Liver (tissue), 9 donors: ENCODE results near the gene GABBR2. TPM values are rescaled to one million over a fixed set of nuclear protein-coding genes. Genes with fewer than 3 reads are reported as not detected.
A peak's percentile ranks its signal among the peaks of the same experiment; 100 is the strongest.

ENCODE experiments used
- DNase-seq: peaks from one replicate; pipeline ENCODE4 v3.0.0-alpha.2; 2017; ENCODE audit warnings: low spot score
- H3K27ac ChIP-seq, 2 donors: one replicate each; pipeline ENCODE4 v1.7.0; 2013; ENCODE audit warnings: inconsistent platforms in 2 of 2, low read length in 2 of 2, control low read depth in 1 of 2, low read depth in 1 of 2, mild to moderate bottlenecking in 1 of 2
- H3K27me3 ChIP-seq, 4 donors: one replicate each; pipeline versions ENCODE4 v1.6.1 to v1.7.0; 2013; ENCODE audit warnings: low read length in 3 of 4, inconsistent platforms in 1 of 4, mild to moderate bottlenecking in 1 of 4, moderate library complexity in 1 of 4; ENCODE audit not compliant: control insufficient read depth in 4 of 4, insufficient read depth in 4 of 4
- H3K36me3 ChIP-seq, 4 donors: one replicate each; pipeline versions ENCODE4 v1.6.1 to v1.7.0; 2013; ENCODE audit warnings: low read length in 3 of 4, mild to moderate bottlenecking in 3 of 4, low read depth in 1 of 4, moderate library complexity in 1 of 4; ENCODE audit not compliant: control insufficient read depth in 4 of 4, insufficient read depth in 3 of 4
- H3K4me1 ChIP-seq, 4 donors: one replicate each; pipeline versions ENCODE4 v1.6.1 to v1.7.0; 2013; ENCODE audit warnings: low read length in 3 of 4, mild to moderate bottlenecking in 3 of 4, moderate library complexity in 1 of 4; ENCODE audit not compliant: control insufficient read depth in 4 of 4, insufficient read depth in 4 of 4
- H3K4me3 ChIP-seq, 3 donors: one replicate each; pipeline versions ENCODE4 v1.6.1 to v1.7.0; 2013; ENCODE audit warnings: low read length in 3 of 3, control low read depth in 1 of 3, low read depth in 1 of 3, mild to moderate bottlenecking in 1 of 3
- H3K9ac ChIP-seq, 2 donors: one replicate each; pipeline ENCODE4 v1.7.0; 2013; ENCODE audit warnings: low read length in 2 of 2, mild to moderate bottlenecking in 2 of 2, moderate library complexity in 2 of 2, control low read depth in 1 of 2, low read depth in 1 of 2
- H3K9me3 ChIP-seq, 4 donors: one replicate each; pipeline versions ENCODE4 v1.6.1 to v1.7.0; 2013; ENCODE audit warnings: low read length in 3 of 4; ENCODE audit not compliant: control insufficient read depth in 4 of 4
- ATF3 ChIP-seq: IDR thresholded peaks from 2 replicates; pipeline ENCODE4 v1.6.1; 2016; ENCODE audit warnings: antibody characterized with exemption
- CTCF ChIP-seq: fragments of 150-350 bp; IDR thresholded peaks from 2 replicates; pipeline ENCODE4 v1.5.1; 2017; ENCODE audit warnings: improper control_type of control experiment, low read depth, low read length; ENCODE audit not compliant: missing input control
- FOXA1 ChIP-seq: IDR thresholded peaks from 2 replicates; pipeline ENCODE4 v1.6.1; 2016; ENCODE audit warnings: antibody characterized with exemption
- FOXA2 ChIP-seq: IDR thresholded peaks from 2 replicates; pipeline ENCODE4 v1.6.1; 2016; ENCODE audit warnings: antibody characterized with exemption
- GABPA ChIP-seq, 2 donors: IDR thresholded peaks in 1 of 2; conservative IDR thresholded peaks in 1 of 2; 2 replicates each; pipeline ENCODE4 v1.6.1; 2016; ENCODE audit warnings: antibody characterized with exemption in 2 of 2, mild to moderate bottlenecking in 1 of 2, moderate library complexity in 1 of 2
- HNF4A ChIP-seq, 2 donors: conservative IDR thresholded peaks; 2 replicates each; pipeline ENCODE4 v1.6.1; 2016; ENCODE audit warnings: antibody characterized with exemption in 2 of 2, mild to moderate bottlenecking in 2 of 2
- HNF4G ChIP-seq: IDR thresholded peaks from 2 replicates; pipeline ENCODE4 v1.6.1; 2016; ENCODE audit warnings: antibody characterized with exemption
- JUND ChIP-seq, 2 donors: IDR thresholded peaks; 2 replicates each; pipeline ENCODE4 v1.6.1; 2016; ENCODE audit warnings: antibody characterized with exemption in 2 of 2
- NR2F2 ChIP-seq: IDR thresholded peaks from 2 replicates; pipeline ENCODE4 v1.6.1; 2016; ENCODE audit warnings: antibody characterized with exemption
- RAD21 ChIP-seq, 2 donors: IDR thresholded peaks; 2 replicates each; pipeline ENCODE4 v1.6.1; 2016; ENCODE audit warnings: antibody characterized with exemption in 2 of 2, mild to moderate bottlenecking in 2 of 2
- RXRA ChIP-seq, 2 donors: IDR thresholded peaks; 2 replicates each; pipeline ENCODE4 v1.6.1; 2017 to 2018; ENCODE audit warnings: antibody characterized with exemption in 2 of 2, mild to moderate bottlenecking in 1 of 2
- SP1 ChIP-seq: IDR thresholded peaks from 2 replicates; pipeline ENCODE4 v1.6.1; 2018; ENCODE audit warnings: antibody characterized with exemption, mild to moderate bottlenecking
- TAF1 ChIP-seq: conservative IDR thresholded peaks from 2 replicates; pipeline ENCODE4 v1.6.1; 2016; ENCODE audit warnings: antibody characterized with exemption, mild to moderate bottlenecking
- YY1 ChIP-seq: IDR thresholded peaks from 2 replicates; pipeline ENCODE4 v1.6.1; 2016; ENCODE audit warnings: antibody characterized with exemption, mild to moderate bottlenecking
- ZBTB33 ChIP-seq: IDR thresholded peaks from 2 replicates; pipeline ENCODE4 v1.6.1; 2016; ENCODE audit warnings: antibody characterized with exemption
- WGBS: extraction: QIAGEN DNeasy Blood & Tissue Kit; methylation state at CpG from one replicate; pipeline ENCODE4 v1.1.7; 2013; 5-methylcytosine and 5-hydroxymethylcytosine counted together
- polyA plus RNA-seq, 2 donors: library from polyadenylated mRNA; stranded (reverse) in 1 of 2; unstranded in 1 of 2; fragments of 200-250 nt in 1 of 2; fragments of >200 nt in 1 of 2; fragmentation: Nextera tagmentation in 1 of 2; extraction: Ambion mirVana in 1 of 2; gene quantifications; one replicate each; pipeline versions ENCODE4 v1.2.1 to v1.2.3, GENCODE V29; 2013 to 2015
- total RNA-seq, 2 donors: library from RNA; depleted of rRNA; stranded (reverse); fragments of >200 nt; gene quantifications; one replicate each; pipeline ENCODE4 v1.2.3, GENCODE V29; 2014
- TF ChIP-seq, protein P1 (sequence below): IDR thresholded peaks from 2 replicates; pipeline ENCODE4 v1.6.1; 2016; ENCODE audit warnings: antibody characterized with exemption
- donor health status: healthy.
- donor health status: healthy.
- donor health status: healthy.
- donor health status: healthy.
- donor health status: healthy.

Gene GABBR2
- total and polyA plus RNA-seq, 4 donors, result 0.03 to 0.23 (median 0.08) TPM; not detected in 1

DNA sequence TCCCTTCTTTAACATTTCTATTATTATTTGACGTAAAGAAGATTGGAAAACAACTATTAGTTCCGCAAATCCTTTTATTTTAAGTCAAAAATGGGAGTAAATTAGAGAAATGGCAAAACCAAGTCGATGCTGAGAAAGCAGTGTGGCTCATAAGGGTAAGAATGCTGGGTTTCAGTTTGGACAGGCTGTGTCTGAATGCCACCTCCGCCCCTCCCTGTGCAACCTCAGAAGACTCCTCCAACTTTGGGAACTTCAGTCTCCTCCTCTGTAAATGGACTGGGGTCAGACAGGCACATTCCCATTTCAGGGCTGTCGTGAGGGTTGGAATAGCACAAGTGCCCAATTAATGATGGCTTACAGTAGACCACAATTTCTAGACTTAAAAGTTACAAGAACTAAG lies 154.0 kb downstream of the GABBR2 start:
- DNase-seq, result no peak
- Histone ChIP-seq H3K27me3 (no peaks in the 10 kb centered on the region), H3K4me3 (no peak overlapping the region), H3K36me3 (no peaks in the 10 kb centered on the region), H3K27ac (no peak overlapping the region), H3K9ac (no peak overlapping the region), H3K9me3 (no peaks in the 10 kb centered on the region), H3K4me1 (peaks cover 0 to 9% (median 4%) of the 10 kb centered on the region in 4 donors)
- TF ChIP-seq HNF4G (no peak), HNF4A (conservative IDR thresholded peaks at IDR 0.05) (no peak), YY1 (no peak), NR2F2 (no peak), GABPA (IDR thresholded peaks at IDR 0.05 in 1 of 2, conservative IDR thresholded peaks at IDR 0.05 in 1 of 2) (no peak), RXRA (IDR thresholded peaks at IDR 0.05) (no peak), FOXA1 (no peak), ZBTB33 (no peak)
- TF ChIP-seq, protein P1, sequence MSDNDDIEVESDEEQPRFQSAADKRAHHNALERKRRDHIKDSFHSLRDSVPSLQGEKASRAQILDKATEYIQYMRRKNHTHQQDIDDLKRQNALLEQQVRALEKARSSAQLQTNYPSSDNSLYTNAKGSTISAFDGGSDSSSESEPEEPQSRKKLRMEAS, result no peak
- 89% methylated on average over 5 of the region's 5 CpGs for WGBS

DNA sequence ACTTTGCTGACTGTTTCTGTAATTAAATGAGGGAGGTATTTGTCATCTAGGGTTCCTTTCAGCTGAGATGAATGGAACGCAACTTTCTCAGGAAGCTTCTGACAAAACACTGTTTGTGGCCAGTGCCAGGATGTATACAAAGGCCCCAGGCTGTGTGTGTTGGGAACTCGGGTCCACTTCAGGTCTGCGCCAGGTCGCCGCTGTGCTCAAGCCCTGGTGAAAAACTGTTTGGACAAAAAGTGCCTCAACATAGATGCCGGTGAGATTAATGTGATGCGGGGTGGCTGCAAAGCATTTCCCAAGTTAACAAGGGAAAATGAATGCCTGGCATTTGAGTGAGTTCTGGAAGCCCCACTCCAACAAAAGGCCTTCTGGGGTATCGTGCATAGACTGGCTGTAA lies 156.4 kb downstream of the GABBR2 start:
- WGBS, result 87% methylated on average over 8 of the region's 8 CpGs
- Histone ChIP-seq H3K9me3 (no peaks in the 10 kb centered on the region), H3K36me3 (no peaks in the 10 kb centered on the region), H3K4me1 (no peaks in the 10 kb centered on the region), H3K27ac (no peak overlapping the region), H3K9ac (no peak overlapping the region), H3K27me3 (no peaks in the 10 kb centered on the region), H3K4me3 (no peak overlapping the region)
- TF ChIP-seq FOXA1, result no peak
- no peak for TF ChIP-seq CTCF
- TF ChIP-seq RXRA (IDR thresholded peaks at IDR 0.05), result no peak
- no peak for TF ChIP-seq ATF3
- no peak for TF ChIP-seq HNF4A (conservative IDR thresholded peaks at IDR 0.05)
- no peak for TF ChIP-seq TAF1
- TF ChIP-seq YY1, result no peak
- DNase-seq, result no peak

DNA sequence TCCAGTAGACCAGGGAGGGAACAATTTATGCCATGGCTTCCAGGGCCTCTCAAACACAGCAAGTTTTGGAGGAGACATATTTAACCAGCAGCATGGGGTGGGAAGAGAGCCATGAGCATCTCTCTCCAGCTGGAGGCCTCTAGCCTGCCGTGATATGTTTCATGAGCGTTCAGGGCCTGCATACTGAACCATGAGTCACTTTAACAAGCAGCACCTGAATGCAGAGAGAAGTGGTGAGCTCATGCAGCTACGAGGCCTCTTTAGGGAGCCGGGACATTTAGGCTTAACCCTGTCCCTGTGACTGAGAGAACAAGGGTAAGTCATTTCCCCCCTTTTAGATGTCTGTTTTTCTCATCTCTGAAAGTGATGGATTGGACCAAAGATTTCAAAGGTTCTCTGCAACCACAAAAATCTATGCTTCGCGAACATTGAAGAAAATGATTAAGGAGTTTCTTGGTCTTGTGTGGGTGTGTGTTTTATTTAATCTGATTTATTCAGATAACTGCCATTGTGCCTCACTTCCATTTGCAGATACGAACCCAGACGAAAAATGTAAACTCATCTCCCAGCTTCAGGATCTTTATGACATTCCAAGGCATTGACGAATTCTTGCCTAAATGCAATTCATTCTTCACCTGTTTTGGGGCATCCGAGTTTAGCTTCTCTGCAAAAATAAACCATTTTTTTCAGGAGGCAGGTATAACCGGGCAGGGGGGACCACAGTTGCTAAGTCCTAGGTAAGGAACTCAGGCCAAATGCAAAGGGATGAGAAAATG lies 157.0 kb downstream of the GABBR2 start:
- H3K4me1 ChIP-seq, result no peaks in the 10 kb centered on the region
- TF ChIP-seq FOXA2, result no peak
- no peak for TF ChIP-seq NR2F2
- no peak for TF ChIP-seq GABPA (IDR thresholded peaks at IDR 0.05 in 1 of 2, conservative IDR thresholded peaks at IDR 0.05 in 1 of 2)
- TF ChIP-seq ZBTB33, result no peak
- no peak for TF ChIP-seq SP1
- TF ChIP-seq FOXA1, result no peak
- no peak for TF ChIP-seq JUND (IDR thresholded peaks at IDR 0.05)
- TF ChIP-seq CTCF, result no peak
- TF ChIP-seq HNF4G, result no peak
- no peak for TF ChIP-seq YY1
- TF ChIP-seq HNF4A (conservative IDR thresholded peaks at IDR 0.05), result no peak
- TF ChIP-seq RAD21 (IDR thresholded peaks at IDR 0.05), result no peak

More for the DNA sequence above, 157.0 kb downstream of the GABBR2 start:
- WGBS, result 89% methylated on average over 11 of the region's 11 CpGs
- no peak overlapping the region for H3K4me3 ChIP-seq
- H3K9me3 ChIP-seq, result no peaks in the 10 kb centered on the region
- H3K36me3 ChIP-seq, result no peaks in the 10 kb centered on the region
- no peaks in the 10 kb centered on the region for H3K27me3 ChIP-seq
- H3K27ac ChIP-seq, result no peak overlapping the region
- DNase-seq, result peak; percentile 6
- H3K9ac ChIP-seq, result no peak overlapping the region
